GM19395 (cell line): ENCODE measurements around the gene PRDM16.

Experiments
- ATAC-seq: cut with Tn5 transposase; IDR thresholded peaks from one replicate; pipeline ENCODE4 v1.9.1; 2021; ENCODE audit warnings: mild to moderate bottlenecking, moderate library complexity; ENCODE audit not compliant: unreplicated experiment

Gene PRDM16

GRCh38 chr1:3219791-3220467 is 150.9 kb downstream of the PRDM16 start:
- ATAC-seq = no peak

- ATAC-seq = no peak
Measured at GRCh38 chr1:3221112-3222041, 152.4 kb downstream of the PRDM16 start.

- no peak for ATAC-seq
Measured at GRCh38 chr1:3222042-3222692, 153.2 kb downstream of the PRDM16 start.

GRCh38 chr1:3225661-3226060 is 156.7 kb downstream of the PRDM16 start:
- ATAC-seq = no peak

GRCh38 chr1:3226191-3226590 is 157.2 kb downstream of the PRDM16 start:
- no peak for ATAC-seq

- no peak for ATAC-seq
Measured at GRCh38 chr1:3226701-3227350, 157.8 kb downstream of the PRDM16 start.

- no peak for ATAC-seq
Measured at GRCh38 chr1:3227351-3227704, 158.3 kb downstream of the PRDM16 start.

GRCh38 chr1:3227893-3228292 is 158.9 kb downstream of the PRDM16 start:
- ATAC-seq = no peak

GRCh38 chr1:3229081-3229725 is 160.2 kb downstream of the PRDM16 start:
- ATAC-seq = no peak

- no peak for ATAC-seq
Measured at GRCh38 chr1:3230553-3230952, 161.6 kb downstream of the PRDM16 start.

- no peak for ATAC-seq
Measured at GRCh38 chr1:3231245-3231644, 162.2 kb downstream of the PRDM16 start.

GRCh38 chr1:3231826-3232225 is 162.8 kb downstream of the PRDM16 start:
- no peak for ATAC-seq

- no peak for ATAC-seq
Measured at GRCh38 chr1:3233031-3233430, 164.0 kb downstream of the PRDM16 start.

GRCh38 chr1:3233551-3233950 is 164.5 kb downstream of the PRDM16 start:
- no peak for ATAC-seq

GRCh38 chr1:3234281-3234680 is 165.3 kb downstream of the PRDM16 start:
- ATAC-seq = no peak

GRCh38 chr1:3234956-3235355 is 166.0 kb downstream of the PRDM16 start:
- no peak for ATAC-seq

GRCh38 chr1:3235496-3235895 is 166.5 kb downstream of the PRDM16 start:
- no peak for ATAC-seq

GRCh38 chr1:3236361-3236760 is 167.4 kb downstream of the PRDM16 start:
- ATAC-seq = no peak

- no peak for ATAC-seq
Measured at GRCh38 chr1:3236955-3237354, 168.0 kb downstream of the PRDM16 start.

- ATAC-seq = no peak
Measured at GRCh38 chr1:3237570-3237969, 168.6 kb downstream of the PRDM16 start.
